OCI-LY1 (cell line): ENCODE results near the gene PPP1R36.

Experiments
- H2AFZ ChIP-seq: fragments of 200-600 bp; sonication (generic), shearing (Covaris generic); 2 replicates; pipeline ENCODE4 v1.6.0; 2014; ENCODE audit warnings: antibody characterized with exemption, mild to moderate bottlenecking, low read length
- H3F3A ChIP-seq: fragments of 200-600 bp; sonication (generic), shearing (Covaris generic); 2 replicates; pipeline ENCODE4 v1.6.0; 2014; ENCODE audit warnings: mild to moderate bottlenecking, antibody characterized with exemption, low read length, moderate library complexity; ENCODE audit not compliant: insufficient read depth
- H3K27ac ChIP-seq: fragments of 200-600 bp; sonication (generic); 2 replicates; pipeline ENCODE4 v1.5.1; 2014; ENCODE audit warnings: low read length, mixed run types, mild to moderate bottlenecking, low read depth; ENCODE audit not compliant: poor library complexity, severe bottlenecking
- H3K27me3 ChIP-seq: fragments of 200-600 bp; sonication (generic); 2 replicates; pipeline ENCODE4 v1.6.0; 2014; ENCODE audit warnings: antibody characterized with exemption, mild to moderate bottlenecking, low read length, moderate library complexity; ENCODE audit not compliant: insufficient read depth
- H3K36me3 ChIP-seq: fragments of 200-600 bp; sonication (generic); 2 replicates; pipeline ENCODE4 v1.6.1; 2014; ENCODE audit warnings: mild to moderate bottlenecking, antibody characterized with exemption, low read length, moderate library complexity, mixed read lengths; ENCODE audit not compliant: insufficient read depth
- H3K4me1 ChIP-seq: fragments of 200-600 bp; sonication (generic); 2 replicates; pipeline ENCODE4 v1.5.1; 2014; ENCODE audit warnings: mild to moderate bottlenecking, low read length, moderate library complexity; ENCODE audit not compliant: insufficient read depth, severe bottlenecking
- H3K4me2 ChIP-seq: fragments of 200-600 bp; sonication (generic), shearing (Covaris generic); 2 replicates; pipeline ENCODE4 v1.6.1; 2014; ENCODE audit warnings: low read length
- H3K4me3 ChIP-seq: fragments of 200-600 bp; sonication (generic); 2 replicates; pipeline ENCODE4 v1.5.1; 2014; ENCODE audit warnings: low read length, low read depth, mild to moderate bottlenecking, mixed read lengths; ENCODE audit not compliant: poor library complexity, severe bottlenecking
- H3K79me2 ChIP-seq: fragments of 200-600 bp; shearing (Covaris generic); 2 replicates; pipeline ENCODE4 v1.6.1; 2016; ENCODE audit warnings: mixed run types, low read length, mixed read lengths; ENCODE audit not compliant: insufficient read depth
- H3K9ac ChIP-seq: fragments of 200-600 bp; sonication (generic), shearing (Covaris generic); 2 replicates; pipeline ENCODE4 v1.6.1; 2014; ENCODE audit warnings: mild to moderate bottlenecking, low read length, mixed read lengths
- H3K9me2 ChIP-seq: fragments of 200-600 bp; sonication (generic), shearing (Covaris generic); 2 replicates; pipeline ENCODE4 v1.6.1; 2014; ENCODE audit warnings: low read depth, mild to moderate bottlenecking, low read length, mixed read lengths
- H3K9me3 ChIP-seq: fragments of 200-600 bp; shearing (Covaris generic); 2 replicates; pipeline ENCODE4 v1.6.1; 2014; ENCODE audit warnings: low read length, mixed read lengths
- H4K20me1 ChIP-seq: fragments of 200-600 bp; sonication (generic), shearing (Covaris generic); 2 replicates; pipeline ENCODE4 v1.6.0; 2016; ENCODE audit warnings: mild to moderate bottlenecking, low read length; ENCODE audit not compliant: insufficient read depth
- CTCF ChIP-seq: fragments of 200-600 bp; sonication (generic), shearing (Covaris generic); IDR thresholded peaks from 2 replicates; pipeline ENCODE4 v1.5.1; 2017; ENCODE audit warnings: mild to moderate bottlenecking, antibody characterized with exemption, low read length, moderate library complexity, mixed read lengths
- EZH2 ChIP-seq: fragments of 200-600 bp; sonication (generic), shearing (Covaris generic); IDR thresholded peaks from 2 replicates; pipeline ENCODE4 v1.8.0; 2017; ENCODE audit warnings: borderline replicate concordance, mixed run types, mild to moderate bottlenecking, antibody characterized with exemption, low read length, moderate library complexity, mixed read lengths

Gene PPP1R36

DNA sequence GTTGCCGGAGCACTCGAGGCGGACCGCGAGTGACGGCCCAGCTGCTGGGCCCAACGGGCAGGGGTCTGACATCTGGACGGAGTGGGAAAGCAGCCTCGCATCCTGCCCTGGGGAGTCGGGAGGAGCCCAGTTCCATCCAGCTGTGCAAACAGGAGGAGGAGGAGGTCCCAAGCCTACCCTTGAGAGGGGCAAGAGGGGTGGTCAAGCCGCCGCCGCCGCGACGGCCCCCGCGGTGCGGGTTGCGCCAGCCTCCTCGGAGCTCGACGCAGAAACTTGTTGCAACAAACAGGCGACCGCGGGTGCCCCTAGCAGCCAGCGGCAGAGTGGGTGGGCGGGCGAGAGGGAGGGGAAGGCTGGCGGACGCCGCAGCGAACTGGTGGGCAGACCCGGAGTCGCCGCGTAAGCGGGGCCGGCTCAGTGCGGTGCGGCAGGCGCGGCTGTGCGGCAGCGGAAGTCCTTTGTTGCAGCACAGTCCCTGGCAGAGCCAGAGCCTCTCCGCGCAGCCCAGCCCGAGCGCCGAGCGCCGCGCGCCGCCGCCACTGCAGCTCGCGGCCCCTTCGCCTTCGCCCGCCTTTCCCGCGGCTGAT is 45.4 kb upstream of the PPP1R36 start, which contains the start of gene ZBTB1:
ZBTB1 (plus strand) TSS at position 461 of the 587 bp plus-strand sequence. CDS start 16,735 bp downstream, outside the sequence.
- H3K79me2 ChIP-seq = peaks cover 74% of the 10 kb centered on the region
- peaks cover 66% of the 10 kb centered on the region for H3K4me1 ChIP-seq
- no peaks in the 10 kb centered on the region for H3K27me3 ChIP-seq
- TF ChIP-seq EZH2 (no peak), CTCF (no peak)
- H3K36me3 ChIP-seq = no peaks in the 10 kb centered on the region
- no peaks in the 10 kb centered on the region for H3K9me3 ChIP-seq
- no peaks in the 10 kb centered on the region for H3F3A ChIP-seq
- H3K4me2 ChIP-seq = peak within 1 kb of the TSS; percentile 75
- H4K20me1 ChIP-seq = no peaks in the 10 kb centered on the region
- H3K4me3 ChIP-seq = peak within 1 kb of the TSS; percentile 86
- H2AFZ ChIP-seq = no peak within 1 kb of the TSS
- H3K9me2 ChIP-seq = no peaks in the 10 kb centered on the region
- peak within 1 kb of the TSS; percentile 95 for H3K9ac ChIP-seq
- peak within 1 kb of the TSS; percentile 96 for H3K27ac ChIP-seq

DNA sequence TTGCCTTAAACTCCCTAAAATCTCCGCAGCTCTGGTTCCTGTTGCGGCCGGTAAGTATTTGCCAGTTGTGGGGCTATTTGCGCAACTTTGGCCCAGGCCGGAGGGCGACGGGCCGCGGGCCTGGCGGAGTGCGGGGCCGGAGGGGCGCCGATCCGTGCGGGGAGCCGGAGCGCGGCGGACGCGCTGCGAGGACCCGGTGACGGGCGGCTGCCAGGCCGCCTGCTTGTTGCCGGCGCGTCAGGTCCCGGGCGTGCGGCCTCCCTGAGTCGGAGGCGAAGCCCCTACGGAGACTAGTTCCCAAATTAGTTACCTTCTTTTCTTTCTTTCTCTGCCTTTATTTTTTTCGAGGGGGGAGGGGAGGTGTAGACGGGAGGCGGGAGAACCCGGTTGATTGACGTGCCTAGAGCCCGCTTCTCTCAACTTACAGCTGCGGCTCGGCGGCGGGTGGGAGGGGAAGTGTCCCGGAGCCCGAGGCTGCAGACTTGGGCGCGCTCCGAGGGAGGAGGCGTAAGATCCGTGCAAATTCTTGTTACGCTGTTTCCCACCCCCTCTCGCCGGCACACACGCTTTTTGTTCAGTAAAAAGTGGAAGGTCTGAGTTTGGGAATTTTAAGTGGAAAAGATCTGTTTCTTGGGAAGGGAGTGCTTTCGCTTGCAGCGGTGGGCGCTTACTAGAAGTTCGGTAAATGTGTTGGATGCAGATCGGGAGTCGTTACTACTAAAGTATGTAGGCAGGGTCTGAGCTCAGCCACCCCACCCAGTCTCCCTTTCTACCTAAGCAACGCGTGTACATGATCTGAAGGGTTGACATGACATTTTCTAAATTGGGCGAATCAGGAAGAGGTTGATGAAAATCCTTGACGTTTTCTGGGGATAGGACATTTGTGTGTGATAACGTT is 44.6 kb upstream of the PPP1R36 start:
- Histone ChIP-seq H3K79me2 (peaks cover 72% of the 10 kb centered on the region), H3K9me3 (no peaks in the 10 kb centered on the region), H3K27me3 (no peaks in the 10 kb centered on the region), H3F3A (peaks cover 2% of the 10 kb centered on the region; the same call in 1 of the 2 replicates), H3K27ac (peak overlapping the region; percentile 96), H3K9ac (peak overlapping the region; percentile 95), H3K4me1 (peaks cover 68% of the 10 kb centered on the region), H3K4me3 (peak overlapping the region; percentile 86), H4K20me1 (no peaks in the 10 kb centered on the region), H2AFZ (no peak overlapping the region), H3K36me3 (no peaks in the 10 kb centered on the region), H3K4me2 (peak overlapping the region; percentile 75), H3K9me2 (no peaks in the 10 kb centered on the region)
- TF ChIP-seq CTCF (no peak), EZH2 (no peak)

DNA sequence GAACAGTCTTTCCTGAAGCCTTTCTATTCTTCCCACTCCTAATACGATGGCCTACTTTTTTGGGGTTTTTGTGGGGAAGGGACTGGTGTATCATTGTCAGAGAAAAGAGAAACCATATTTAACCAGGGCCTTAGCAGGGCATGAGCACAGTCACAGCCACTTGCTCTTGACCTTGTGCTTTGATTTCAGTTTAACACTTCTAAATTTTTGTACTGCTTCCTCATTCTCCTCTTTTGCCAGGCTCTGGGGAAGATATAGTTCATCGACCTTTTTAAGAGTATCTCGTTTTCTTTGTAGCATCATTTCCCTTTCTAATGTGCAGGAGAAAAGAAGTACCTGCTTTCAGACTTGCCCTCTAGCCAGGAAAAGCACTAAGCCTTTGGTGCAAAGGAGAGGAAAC is 43.0 kb upstream of the PPP1R36 start:
- H3K4me3 ChIP-seq = peak overlapping the region; percentile 86
- peaks cover 5% of the 10 kb centered on the region; the same call in 1 of the 2 replicates for H3K36me3 ChIP-seq
- peaks cover 72% of the 10 kb centered on the region for H3K79me2 ChIP-seq
- no peak overlapping the region for H2AFZ ChIP-seq
- H3K27ac ChIP-seq = peak overlapping the region; percentile 96
- H3F3A ChIP-seq = peaks cover 9% of the 10 kb centered on the region; the same call in 1 of the 2 replicates
- H3K9me2 ChIP-seq = no peaks in the 10 kb centered on the region
- no peaks in the 10 kb centered on the region for H3K27me3 ChIP-seq
- peak overlapping the region; percentile 75 for H3K4me2 ChIP-seq
- no peaks in the 10 kb centered on the region for H3K9me3 ChIP-seq
- no peak for TF ChIP-seq CTCF
- no peak for TF ChIP-seq EZH2
- H3K4me1 ChIP-seq = peaks cover 68% of the 10 kb centered on the region
- H3K9ac ChIP-seq = peak overlapping the region; percentile 95
- H4K20me1 ChIP-seq = no peaks in the 10 kb centered on the region
